ENCODE measurements around the gene MAGI2.

The MAGI2 gene

DNA sequence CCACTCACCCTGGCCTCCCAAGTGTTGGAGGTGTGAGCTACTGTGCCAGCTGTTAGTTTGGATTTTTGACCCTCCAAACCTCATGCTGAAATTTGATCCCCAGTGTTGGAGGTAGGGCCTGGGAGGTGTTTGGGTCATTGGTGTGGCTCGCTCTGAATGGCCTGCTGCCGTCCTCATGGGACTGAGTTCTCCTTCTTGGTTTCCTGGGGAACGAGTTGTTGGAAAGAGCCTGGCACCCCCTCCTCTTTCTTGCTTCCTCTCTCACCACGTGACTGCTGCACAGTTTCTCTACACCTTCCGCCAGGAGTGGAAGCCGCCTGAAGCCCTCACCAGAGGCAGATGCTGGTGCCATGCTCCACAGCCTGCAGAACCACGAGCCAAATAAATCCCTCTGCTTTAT is 1401.4 kb downstream of the MAGI2 start:
- DNase-seq: no peak

DNA sequence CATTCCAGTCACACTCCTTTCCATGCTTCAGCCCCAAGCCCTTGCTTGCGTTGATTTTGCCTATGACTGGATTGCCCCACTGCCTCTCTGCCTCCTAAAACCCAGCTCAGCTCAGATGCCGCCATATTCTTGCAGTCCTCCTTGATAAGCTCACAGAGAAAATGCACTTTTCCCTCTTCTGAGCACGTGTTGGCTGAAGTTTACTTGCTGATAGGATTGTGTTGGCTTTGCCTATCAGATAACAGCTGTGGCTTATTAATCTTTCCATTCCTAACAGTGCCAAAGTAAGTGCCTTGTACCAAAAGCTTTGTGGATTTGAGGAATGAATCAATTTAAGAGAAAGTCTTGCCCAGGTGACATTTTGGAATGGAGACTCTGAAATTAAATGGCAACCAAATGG is 1405.7 kb downstream of the MAGI2 start:
- no peak for DNase-seq

DNA sequence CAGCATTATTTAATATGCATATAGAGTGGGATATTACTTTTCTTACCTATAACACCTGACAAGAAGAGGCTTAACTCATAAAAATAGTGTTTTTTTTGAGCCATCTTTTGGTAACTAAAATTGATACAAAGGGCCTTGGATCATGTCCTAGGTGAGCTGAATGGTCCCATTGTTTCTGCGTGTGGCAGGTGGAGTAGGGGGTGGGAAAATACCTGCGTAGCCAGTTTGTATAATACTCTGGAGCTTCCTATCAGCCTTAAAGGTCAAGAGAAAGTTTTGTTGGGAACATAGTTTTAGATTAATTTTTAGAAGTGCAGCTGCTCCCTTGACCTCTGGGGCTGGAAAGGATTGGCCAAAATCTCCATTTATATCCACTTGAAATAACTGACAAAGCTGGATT is 1410.3 kb downstream of the MAGI2 start:
- DNase-seq: no peak

DNA sequence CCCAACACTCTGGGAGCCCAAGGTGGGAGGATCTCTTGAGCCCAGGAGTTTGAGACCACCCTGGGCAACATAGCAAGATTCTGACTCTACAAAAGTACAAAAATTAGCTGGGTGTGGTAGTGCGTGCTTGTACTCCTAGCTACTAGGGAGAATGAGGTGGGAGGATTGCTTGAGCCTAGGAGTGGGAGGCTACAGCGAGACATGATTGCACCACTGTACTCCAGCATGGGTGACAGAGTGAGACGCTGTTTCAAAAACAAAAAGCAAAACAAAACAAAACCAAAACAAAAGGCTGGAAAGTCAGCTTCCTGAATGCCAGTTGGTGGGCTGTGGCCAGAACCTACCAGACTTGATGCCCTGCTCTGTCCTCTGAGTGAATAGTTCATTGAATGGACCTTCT is 1412.0 kb downstream of the MAGI2 start:
- DNase-seq: no peak

DNA sequence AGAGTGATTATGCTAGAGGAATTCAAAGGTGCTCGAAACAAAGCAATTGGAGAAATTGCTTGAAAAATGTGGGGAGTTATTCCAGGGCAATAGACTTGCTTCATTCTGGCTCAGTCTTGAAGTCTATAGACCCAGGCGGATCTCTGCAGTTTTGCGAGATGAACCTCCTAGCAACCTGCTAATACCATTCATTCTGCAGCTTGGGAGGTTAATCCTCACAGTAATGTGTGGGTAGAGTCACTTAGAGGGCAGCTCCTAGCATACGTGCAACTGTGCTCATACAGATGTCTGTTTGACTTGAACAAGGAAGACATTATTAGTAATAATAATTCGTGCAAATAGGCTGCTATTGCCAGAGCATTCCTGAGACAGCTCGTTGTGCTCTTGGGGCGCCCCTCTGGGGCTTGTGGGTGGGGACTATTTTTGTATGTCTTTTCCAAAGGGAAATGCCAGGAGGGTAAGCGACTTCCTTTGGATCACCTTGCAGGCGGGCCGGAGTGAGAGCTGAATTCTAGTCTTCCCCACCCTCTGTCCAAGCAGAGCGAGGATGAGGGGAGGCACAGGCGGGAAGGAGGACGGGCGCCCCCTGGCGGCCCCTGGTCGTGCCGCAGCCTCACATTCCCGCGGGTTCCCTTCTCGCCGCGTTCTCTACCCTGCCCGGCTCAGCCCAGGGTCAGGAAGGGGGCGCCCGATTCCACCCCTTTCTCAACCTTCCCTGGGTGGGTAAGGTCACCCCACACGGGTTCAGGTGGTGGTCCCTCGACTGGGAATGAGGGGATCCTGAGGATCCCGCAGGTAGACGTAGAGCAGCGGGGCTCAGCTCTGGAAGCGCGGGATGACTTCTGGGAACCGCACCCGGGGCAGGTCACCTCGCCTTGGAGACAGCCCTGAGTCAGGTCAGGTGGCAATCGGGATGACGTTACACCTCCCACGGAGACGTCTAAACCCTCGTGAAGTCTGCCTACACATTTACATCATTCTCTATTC is 1413.4 kb downstream of the MAGI2 start:
- peak; percentile 10 to 47 (median 32) for DNase-seq

DNA sequence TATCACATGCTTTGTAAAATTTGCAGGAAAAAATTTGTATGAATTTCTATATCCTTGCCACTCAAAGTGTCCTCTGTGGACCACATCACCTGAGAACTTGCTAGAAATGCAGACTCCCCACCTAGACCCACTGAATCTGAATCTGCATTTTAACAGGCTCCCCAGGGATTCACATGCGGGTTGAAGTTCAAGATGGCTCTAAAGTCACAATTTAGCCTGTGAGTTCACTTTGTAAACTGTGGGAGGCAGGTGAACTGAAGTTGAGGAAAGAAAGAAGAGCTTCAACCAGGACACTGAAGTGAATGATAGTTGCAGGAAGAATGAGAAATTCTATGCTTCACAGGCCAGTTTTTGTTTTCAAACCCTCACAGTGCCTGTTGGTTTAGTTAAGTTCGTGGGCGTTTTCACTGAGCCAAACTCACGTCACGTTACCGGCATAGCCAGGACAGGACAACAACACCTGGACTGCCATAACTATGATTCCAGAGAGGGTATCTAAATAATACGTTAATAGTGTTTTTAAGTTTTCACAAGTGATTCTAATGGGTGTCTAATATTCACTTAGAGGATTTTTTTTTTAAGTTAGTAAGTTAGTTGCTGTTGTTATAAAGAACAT is 1414.9 kb downstream of the MAGI2 start:
- no peak for DNase-seq

DNA sequence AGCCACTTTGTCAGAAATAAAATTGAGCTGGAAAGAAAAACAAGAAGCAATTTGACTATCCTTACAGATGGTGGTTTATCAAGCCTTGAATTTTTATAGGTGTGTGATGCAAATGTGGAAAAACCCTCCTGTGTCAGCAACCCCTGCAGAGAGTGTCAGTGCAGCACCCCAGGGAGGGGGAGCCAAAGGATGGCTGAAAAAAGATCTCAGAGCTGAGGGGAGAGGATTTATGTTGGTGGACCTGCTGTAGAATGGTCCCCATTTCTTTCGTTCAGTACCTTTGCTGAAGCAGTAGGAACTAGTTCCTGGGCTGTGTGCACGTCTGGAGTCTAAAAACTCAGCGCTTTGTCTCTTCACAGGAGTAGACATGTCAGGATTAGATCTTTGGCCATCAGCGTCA is 1415.9 kb downstream of the MAGI2 start:
- DNase-seq: no peak

DNA sequence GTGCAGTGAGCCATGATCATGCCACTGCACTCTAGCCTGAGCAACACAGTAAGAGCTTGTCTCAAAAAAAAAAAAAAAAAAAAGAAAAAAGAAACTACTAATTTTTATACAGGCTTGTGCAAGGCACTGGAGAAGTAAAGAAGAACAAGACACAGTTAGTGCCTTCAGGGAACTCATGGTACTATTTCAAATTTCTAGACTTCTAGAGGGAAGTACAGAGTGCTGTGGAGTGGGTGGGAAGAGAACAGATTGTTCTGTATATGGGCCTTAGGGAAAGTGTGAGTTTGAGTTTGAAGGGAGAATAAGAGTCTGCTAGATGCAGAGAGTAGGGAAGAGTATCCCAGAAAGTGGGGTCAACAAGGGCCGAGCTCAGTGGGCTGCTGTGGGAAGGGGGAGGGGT is 1420.1 kb downstream of the MAGI2 start:
- DNase-seq: no peak

DNA sequence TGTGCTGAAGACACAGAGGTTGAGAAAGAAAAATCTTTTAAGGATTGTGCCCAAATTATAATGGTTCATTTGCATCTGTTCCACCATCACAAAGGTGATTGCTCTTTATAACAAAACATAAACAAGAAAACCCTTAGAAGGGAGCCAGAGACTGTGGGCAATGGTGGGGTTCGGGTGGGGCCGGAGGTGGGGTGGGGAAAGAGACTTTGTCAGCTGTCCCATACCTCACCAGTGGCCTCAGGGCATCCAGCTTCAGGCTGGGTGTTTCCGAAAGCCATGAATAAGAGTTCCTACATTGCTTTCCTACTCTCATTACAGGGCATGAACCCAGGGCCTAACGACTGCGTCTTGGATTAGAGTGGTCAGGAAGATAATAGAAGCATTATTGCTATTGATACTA is 1427.0 kb downstream of the MAGI2 start:
- DNase-seq: no peak

DNA sequence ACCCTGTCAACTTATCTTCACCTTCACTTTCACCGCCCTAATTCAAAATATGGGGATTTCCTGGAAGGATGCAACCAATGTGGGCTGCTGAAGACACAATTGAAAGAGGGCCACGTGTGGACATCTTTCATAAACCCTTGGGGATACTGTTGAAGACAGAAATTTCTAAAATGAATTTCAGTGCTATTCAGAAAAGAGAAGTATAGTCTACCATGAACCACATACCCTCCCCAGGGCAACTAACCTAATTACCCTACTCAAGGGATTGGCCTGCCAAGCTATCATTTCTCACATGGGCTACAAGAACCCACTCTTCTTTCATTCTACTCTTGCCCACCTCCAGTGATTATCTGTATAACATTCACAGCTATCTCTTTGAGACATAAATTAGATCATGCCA is 1428.9 kb downstream of the MAGI2 start:
- DNase-seq: no peak

DNA sequence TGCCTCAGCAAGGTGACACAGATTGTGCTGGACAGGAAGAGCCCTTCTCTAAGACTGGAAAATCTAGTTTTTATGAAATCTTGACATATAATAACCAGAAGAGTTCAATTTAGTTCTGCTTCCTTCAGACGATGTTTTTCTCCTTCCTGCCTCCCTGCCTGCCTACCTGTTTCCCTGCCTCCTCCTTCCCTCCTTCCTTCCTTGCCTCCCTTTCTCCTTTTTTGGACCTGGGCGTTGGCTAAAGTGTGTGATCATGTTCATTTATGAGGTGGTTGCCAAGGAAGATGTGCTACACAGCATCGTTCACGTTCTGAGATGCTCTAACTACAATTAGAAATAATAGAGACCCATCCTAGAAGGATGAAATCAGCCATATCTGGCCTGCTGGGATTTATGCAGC is 1430.3 kb downstream of the MAGI2 start:
- DNase-seq: no peak

DNA sequence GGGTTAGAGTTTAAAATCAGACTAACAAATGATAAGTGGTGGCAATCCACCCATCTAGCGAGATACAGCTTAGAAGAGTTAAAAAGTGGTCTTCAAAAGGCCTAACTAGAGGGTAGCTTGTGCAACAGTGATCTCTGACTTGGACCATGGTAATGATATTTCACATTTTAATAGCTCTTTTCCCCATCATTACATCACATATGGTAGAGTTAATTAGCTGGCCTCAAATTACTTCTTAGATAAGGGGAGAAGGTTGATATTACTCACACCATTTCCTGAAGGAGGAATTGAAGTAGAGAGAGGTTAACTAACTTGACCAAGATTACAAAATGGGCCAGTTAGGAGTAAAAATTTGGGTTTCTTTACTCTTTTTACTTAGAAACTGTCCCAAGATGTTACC is 1431.3 kb downstream of the MAGI2 start:
- DNase-seq: no peak

DNA sequence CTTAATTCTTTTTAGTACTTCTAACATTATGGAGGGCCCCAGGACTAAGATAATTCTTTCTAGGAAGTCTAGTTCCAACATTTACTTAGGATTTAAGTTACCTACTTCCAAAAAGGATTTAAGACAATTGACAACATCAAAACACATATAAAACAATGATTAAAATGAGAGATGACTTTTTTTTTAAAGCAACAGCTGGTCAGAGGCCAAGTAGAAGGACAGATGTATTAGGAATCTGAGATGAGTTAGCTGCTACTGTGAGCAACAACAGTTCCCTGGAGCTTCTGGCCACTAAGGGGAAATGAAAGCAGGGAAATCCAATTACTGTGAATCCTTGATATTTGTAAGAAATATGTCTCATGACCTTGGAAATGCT is 1432.6 kb downstream of the MAGI2 start:
- DNase-seq: no peak

DNA sequence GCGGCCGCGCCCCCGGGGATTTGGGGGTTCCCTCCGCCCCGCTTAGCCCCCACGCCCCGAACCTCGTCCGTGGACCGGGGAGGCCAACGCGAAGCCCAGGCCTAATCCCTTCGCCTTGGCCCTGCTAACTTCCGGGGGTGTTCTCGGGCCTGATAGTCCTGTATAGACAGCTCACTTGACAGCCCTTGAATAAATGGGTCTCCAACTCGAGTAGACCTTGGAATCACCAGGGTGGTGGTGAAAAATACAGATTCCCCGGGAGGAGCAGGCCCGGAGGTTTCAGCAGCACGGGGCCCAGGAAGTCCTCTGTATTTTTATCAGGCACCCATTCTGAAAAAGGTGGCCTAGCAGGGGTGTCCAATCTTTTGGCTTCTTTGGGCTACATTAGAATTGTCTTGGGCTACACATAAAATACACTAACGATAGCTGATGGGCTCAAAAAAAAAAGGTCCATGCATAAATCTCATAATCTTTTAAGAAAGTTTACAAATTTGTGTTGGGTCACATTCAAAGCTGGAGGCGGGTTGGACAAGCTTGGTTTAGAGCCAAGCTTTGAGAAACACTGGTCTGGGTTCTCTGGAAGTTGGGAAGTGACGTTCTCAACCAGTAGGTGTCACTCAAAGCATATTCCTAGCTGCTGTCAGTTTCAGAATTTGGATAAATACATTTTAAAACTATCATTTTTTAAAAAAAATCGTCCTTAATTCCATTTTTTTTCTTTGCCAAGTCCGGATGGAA is 1433.2 kb downstream of the MAGI2 start:
- peak in 2 of 5 experiments; percentile 9 to 52 for DNase-seq

DNA sequence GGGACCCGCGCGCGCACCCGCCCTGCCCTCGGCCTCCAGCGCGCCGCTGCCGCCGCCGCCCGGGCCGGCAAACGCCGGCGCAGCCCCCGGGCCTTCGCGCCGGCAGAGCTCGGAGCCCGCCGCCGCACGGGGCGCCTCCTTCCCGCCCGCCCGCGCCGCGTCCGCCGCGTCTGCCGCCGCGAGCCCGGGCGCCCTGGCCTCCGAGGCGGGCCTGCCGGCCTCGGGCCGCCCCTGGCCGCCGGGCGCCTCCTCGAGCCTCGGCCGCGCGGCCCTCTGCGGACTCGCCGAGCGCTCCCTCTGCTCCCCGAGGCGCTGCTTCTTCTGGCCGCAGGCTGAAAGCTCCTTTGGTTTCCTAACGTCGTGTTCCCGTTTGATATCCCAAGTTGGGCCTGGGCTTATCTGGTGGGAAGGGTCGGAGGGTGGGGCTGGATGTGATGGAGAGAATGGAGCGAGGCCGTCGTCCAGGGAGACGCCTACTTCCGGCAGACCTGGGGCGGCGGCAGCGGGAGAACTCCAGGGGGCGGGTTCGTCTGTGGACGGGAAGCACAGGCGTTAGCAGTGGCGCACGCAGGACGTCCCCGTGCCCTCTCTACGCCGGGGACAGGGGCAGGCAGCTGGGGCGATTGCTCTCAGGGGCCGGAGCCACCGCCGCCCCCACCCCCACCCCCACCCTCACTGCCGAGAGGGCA is 1433.9 kb downstream of the MAGI2 start:
- DNase-seq: peak; percentile 15 to 58 (median 23)

DNA sequence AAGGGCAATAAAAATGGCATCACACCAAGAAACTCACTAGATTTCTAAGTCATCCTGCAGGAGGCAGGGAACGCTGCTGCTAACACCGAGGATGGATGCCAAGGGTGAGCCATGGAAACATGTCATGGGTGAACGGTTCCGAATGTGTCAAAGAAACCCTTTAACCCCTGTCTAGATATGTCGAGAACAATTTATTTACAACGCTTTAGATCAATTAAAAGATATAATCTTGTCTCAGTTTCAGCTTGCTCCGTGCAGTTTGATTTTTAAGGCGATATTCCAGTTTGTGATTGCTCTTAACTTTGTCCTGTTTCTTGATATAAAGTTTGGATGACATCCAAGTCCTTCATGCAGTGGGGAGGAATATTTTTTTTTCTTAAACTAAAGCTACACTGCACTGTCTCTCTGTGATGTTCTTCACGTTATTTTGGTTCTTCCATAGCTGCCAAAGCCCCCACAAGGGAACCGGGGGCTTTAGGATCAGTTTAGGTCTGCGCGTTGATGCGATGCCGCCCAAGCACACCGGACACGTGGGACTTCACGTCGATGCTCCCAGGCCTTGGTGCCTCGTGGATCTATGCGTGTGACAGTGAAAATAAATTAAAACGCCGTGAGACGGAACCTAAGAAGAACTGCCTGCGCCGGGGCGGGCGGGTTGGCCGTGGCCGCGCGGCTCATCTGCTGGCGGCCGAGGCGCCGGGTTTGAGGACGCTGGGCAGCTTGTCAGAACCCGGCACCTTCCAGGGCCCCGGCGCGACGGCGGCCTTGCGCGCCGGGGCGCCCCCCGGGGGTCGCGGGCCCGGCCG is 1434.6 kb downstream of the MAGI2 start:
- DNase-seq: peak in 1 of 5 experiments; percentile 22

DNA sequence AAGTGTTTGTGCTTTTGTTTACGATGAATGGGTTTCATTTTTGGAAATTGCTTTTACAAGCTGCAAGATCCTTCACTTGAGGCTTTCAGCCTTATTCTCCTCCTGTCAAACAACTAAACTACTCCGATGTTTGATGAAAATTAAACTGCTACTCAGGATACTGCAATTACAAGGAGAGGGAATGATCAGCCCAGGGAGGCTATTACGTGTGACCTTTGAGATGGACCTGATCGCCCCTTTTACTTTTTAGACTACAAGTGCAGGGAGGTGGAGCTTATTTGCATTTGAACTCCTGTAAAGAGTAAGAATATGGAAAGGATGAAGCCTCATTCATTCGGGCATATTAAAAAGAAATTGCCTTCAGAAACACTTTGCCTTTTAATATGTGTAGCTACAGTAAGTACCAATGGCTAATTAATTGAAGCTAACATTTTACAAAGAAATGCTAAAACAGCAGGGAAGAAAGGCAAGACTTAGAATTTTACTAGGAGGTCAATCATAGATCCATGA is 1435.8 kb downstream of the MAGI2 start:
- no peak for DNase-seq

DNA sequence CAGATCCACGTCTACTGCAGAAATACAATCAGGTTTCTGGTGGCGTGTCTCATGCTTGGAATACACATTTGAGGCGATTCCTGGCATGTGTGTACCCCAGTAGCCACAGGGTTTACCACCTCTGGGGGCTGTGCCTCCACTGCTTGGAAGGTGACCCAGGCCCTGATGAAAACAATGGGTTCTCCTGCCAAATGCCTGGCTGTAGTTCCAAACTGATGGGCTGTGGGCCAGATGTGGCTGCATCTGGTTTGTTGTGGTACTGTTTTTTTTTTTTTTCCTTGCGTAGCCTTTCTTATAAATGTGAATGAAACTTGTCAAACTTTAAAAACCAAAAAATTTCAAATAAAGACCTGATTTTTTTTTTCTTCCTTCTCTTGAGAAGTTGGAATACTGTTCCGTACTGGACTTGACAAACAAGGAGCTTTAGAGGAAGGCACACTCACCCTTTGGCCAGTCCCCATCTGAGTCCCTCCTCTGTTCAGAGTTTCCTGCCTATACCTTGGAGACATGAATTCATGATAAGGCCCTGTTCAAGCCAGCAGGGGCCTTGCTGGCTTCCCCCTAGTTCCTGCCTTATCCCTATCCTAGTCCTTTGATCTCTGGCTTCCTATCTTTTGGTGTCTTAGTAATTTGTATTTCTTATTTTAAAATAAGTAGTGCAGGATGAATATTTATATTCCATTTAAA is 1437.8 kb downstream of the MAGI2 start:
- no peak for DNase-seq

DNA sequence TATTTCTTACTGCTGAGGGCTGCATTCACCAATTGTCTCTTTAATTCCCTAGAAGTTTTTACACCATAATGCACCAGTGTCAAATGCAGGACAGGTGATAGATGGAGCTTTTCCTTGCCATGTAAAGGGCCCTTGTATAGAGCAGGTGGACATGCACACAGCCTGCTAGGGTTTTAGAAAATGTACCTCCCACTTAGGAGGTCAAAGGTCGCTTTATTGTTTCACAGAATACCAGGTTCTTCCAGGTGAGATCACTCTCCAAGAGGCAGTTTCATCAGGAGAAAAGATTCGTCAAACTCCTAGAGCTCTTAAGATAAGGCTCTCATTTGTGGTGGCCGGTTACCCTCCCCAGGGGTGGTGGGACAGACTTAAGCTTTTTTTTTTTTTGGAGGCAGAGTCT is 1439.1 kb downstream of the MAGI2 start:
- no peak for DNase-seq

DNA sequence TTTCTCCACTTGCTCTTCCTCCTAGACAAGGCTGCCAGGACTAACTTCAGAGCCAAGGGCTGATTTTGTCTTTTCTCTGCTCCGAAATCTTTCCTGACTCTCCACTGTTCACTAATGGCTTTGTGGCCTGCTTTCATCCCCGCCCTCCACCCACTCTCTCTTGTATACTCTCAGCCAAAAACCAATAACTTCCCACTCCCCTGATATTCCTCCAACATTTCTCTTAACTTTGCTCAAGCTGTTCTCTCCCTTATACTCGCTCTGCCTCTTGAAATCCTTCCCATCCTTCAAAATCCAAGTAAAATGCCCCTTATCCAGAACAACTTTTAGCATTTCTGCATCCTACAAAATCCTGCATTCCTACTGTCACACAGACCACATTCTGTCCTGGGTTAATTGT is 1440.1 kb downstream of the MAGI2 start:
- DNase-seq: no peak

DNA sequence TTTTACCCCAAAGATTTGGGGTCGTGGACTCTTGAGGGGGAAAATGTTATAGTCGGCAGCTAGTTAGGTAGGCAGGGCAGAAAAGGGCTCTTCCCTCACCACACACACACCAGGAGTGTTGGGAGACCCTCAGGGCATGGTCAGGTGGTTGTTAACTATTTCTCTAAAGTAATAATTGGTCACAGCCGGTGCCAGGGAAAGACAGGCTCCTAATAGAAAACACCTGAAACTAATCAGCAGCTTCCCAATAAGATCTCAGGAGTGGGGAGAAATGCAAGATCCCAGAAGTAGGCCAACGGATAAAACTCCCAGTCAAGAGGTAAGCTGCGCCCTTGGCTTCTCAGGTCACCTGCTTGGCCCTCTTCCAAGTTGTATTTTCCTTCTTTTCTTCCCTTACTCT is 1441.8 kb downstream of the MAGI2 start:
- no peak for DNase-seq
